NOMO-1 (cell line): Measurements from ENCODE around the gene FHOD1.
A peak's percentile ranks its signal among the peaks of the same experiment; 100 is the strongest.

Experiments
- DNase-seq, 2 experiments: peaks; one replicate each; lab custom pipeline; 2025; ENCODE audit not compliant: unreplicated experiment in 2 of 2; lab: John Stamatoyannopoulos, UW

FHOD1 gene

DNA sequence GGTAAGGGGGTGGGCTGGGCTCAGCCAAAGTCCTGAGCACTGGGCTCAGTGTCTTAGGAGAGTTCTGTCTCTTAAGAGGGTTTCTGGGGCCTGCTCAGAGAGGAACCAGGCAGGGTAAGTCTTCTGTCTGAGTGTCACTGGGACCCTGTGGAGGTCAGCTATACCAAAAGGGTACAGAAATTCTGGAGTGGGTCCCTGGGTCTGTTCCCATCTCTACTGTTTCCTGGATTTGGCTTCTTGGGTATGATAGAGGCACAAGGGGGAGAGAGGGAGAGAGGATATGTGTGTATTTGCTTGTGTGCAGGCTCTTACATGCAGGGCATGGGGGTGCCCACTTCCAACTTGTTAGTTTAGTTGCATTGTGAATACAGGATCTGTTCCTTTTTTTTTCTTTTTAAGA lies 53.7 kb downstream of the FHOD1 start:
- no peak for DNase-seq

DNA sequence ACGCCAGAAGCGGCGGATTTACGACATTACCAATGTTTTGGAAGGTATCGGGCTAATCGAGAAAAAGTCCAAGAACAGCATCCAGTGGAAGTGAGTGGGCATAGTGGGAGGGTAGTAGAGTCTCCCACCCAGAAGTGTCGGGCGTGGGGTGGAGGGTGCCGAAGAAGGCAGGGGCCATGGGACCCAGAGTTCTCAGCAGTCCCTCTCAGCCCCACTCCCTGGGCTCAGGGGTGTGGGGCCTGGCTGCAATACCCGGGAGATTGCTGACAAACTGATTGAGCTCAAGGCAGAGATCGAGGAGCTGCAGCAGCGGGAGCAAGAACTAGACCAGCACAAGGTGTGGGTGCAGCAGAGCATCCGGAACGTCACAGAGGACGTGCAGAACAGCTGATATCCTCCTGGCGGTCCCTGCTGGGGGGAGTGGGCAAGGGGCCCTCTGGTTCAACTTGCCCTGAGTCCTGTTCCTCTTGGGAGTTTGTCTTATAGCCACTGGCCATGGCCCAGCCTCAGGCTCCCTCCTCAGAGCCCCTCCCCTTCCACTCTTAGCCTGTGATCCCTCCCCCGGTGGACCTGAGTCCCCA lies 54.4 kb downstream of the FHOD1 start:
- DNase-seq: no peak

DNA sequence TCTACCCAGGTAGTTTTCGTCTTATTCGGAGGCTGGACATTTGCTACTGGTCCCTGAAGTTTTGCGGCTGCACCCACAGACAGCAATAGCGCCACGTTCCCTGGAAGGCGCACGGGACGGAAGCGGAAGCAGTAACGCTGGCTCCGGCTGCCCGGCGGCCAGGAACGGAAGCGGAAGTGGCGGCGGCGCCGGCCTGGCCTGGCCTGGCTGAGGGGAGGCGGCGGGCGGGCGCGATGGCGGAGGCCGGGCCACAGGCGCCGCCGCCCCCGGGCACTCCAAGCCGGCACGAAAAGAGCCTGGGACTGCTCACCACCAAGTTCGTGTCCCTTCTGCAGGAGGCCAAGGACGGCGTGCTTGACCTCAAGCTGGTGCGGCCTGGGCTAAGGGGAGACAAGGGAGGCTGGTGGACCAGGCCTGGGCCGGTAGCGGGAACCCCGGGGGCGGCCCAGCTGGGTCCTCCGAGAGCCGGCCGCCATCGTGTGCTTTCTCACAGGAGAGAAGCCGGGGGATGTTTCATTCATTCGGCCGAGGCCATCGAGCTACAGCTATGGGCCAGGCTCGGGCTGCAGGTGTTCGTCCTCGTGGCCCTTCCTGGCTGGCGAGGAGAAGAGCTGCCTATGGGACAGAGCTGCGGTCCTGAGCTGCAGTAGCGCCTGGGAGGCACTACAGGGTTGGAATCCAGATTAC lies 55.1 kb downstream of the FHOD1 start, which contains the start of gene E2F4:
Gene E2F4 (plus strand): TSS at position 161 of the 687 bp plus-strand sequence. CDS start 73 bp downstream, at position 234.
- peak; percentile 91 to 95 for DNase-seq

DNA sequence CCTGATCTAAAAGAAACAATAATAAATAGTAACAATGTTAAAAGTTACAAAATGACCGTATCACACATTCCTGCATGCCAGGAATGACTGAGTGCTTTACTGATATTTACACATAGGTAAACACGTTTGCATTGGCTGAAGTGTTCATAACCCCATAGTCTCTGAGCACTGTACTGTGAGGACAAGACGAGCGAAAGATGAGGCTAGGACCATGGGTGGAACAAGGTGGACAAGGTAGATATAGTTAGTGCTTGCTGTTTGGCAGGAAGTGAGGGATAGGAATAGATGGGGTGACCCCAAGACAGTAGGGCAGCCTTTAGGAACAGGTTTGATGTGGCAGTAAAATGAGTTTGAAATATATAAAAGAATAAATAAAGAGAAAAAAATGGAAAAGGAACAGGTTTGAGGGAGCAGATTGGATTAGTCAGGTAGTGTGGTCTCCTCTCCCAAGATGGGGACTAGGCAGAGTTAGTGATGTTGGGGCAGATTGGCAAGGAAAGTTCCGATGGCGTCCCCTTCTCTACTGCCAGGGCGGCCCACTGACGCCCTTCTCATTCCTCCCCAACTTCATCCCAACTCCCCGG lies 55.8 kb downstream of the FHOD1 start:
- DNase-seq: no peak

DNA sequence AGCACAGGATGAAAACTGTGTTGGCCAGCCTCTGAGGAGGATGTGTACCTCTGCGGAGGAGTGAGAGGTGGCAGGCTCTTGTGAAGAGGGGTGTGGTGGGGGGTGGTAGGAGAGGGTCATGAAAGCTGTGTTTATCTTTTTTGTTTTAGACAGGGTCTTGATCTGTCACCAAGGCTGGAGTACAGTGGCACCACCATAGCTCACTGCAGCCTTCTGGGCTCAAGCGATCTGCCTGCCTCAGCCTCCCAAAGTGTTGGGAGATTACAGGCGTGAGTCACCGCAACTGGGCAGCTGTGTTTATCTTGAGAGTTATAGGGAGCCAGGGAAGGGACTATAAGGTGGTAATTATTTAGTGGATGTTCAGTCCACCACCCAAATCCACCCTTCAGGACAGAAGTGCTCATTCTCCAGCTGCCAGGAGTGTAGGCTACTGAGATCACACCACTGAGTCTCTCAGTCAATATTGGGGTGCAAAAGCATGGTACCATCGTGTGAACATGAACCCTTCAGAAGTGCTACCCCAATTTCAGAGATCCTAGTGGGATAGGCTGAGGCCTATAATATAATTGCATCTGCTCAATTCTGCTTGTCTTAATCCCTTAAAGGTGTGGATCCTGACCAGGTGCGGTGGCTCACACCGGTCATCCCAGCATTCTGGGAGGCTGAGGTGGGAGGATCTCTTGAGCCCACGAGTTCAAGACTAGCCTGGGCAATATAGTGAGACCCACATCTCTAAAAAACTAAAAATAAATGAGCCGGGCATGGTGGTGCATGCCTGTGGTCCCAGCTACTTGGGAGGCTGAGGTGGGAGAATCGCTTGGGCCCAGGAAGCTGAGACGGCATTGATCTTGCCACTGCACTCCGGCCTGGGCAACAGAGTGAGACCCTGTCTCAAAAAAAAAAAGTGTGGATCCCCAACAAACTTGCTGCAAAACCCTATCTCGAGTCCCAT lies 56.6 kb downstream of the FHOD1 start:
- no peak for DNase-seq

DNA sequence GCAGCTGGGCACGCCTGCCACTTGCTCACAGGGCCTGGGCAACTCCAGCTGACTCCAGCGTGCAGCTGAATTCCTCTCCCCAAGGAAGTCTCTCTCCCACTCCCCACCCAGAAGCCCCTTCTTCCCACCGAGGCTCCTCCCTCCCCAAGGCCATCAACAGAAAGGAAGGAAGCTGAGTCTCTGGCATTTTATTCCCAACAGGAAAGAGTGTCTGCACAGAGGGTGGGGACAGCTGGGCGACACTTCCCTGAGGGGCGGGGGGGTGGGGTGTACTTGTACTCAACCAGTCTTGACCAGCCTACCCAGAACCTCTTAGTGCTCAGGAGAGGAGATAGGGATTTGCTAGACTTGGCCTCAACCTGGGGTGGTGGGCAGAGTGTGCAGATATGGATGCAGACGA lies 57.2 kb downstream of the FHOD1 start, which contains the start of gene EXOC3L1:
Gene EXOC3L1 (minus strand): TSS at position 96 of the 400 bp plus-strand sequence. CDS start 460 bp downstream, outside the sequence.
- no peak for DNase-seq

DNA sequence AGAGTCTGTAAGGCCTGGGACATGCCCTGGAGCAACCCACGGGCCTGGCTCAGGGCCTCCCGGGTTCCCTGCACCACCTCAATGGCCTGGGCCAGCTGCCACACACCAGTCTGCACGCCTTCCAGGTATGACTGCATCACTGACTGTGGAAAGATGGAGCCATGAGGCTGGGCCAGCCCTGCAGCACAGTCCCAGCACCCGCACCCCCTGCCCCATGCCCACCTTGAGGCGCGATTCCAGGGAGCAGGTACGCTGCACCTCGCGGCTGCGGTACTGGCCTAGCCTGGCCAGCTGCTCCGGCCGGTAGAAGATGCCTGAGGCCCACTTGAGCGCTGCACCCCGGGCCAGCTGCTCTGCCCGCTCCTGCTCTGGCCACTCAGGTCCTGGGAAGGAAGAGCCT lies 58.5 kb downstream of the FHOD1 start:
- no peak for DNase-seq

DNA sequence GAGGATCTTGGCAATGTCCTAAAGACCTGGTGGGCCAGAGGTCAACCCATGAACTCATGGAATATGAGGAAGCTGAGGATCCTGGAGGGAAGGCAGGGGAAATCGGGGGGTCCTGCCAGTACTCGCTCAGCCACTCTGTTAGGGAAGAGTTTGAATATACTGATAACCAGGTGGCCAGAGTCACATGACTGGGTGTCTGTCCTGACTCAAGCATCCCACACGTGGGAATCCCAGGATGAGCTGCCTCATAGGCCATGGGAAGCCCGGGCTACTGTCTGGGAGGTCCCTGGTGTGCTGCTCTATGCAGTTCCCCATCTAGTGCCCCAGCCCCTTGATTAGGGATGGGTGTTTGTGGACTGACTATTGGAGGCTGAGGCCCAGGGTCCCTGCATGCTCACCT lies 59.0 kb downstream of the FHOD1 start:
- no peak for DNase-seq

DNA sequence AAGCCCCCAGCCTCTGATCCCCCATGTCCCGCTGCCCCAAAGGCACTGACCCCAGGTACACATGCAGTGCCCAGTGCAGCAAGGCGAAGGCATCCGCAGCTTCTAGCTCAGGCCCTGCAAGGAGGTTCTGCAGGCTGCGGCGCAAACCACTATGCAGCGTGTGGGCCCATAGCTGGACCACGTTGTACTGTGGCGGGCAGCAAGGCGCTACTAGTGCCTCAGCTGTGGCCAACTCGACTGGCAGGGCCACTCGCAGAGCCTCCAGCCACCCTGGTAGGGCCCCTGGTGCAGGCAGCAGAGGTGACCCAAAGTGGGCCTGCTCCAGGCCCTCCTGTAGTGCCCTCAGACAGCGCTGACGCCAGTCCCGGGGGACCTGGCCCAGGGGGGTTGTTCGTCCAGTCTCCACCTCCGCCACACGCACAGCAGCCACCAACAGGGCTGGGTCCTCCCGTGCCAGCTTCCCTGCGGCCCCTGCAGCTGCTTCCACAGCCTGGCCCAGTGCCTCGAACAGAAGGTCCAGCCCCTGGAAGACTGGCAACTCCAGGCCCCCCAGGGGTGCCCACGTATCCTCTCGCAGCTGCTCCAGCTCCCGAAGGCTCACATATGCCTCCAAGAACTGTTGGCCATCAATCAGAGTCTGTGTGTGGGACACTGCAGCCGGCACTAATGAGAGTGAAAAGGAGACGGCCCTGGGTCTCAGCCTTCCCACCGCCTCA lies 59.9 kb downstream of the FHOD1 start:
- DNase-seq: no peak

DNA sequence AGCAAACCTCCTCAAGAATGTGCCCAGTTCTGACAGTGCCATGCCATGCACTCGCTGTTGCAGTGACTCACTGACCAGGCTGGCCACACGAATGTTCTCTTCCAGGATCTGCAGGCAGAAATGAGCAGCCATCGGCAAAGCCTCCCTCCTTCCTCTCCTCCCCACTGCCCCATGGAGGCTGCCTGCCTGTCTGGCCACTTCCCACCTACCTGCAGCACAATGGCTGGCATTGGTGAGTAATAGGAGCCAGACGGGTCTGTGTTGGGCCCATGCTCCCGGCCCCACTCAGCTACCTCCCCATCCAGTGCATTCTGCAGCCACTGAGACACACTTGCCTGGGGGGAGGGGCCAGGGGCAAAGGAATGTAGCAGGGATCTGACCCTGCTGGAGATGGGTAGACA lies 60.7 kb downstream of the FHOD1 start:
- no peak for DNase-seq

DNA sequence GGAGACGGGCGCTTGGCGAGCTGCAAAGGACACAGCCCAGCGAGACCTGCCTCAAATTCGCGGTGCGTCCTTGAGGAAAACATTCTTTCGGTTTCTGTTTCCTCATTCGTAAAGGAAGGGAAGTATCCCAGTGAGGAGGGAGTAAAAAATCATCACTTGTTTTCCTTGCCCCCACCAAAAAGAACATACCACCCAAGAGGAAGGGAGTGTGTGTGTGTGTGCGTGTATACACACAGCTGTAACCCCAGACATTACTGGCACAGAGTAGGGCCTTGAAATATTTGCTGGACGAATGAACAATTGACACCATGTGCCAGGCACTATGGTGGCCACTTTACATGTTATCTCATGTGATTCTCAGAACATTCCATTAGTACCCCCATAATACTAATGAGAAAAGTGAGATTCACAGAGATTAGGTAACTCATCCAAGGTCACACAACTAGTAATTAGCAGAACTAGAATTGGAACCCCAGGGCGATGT lies 61.6 kb downstream of the FHOD1 start:
- DNase-seq: no peak

DNA sequence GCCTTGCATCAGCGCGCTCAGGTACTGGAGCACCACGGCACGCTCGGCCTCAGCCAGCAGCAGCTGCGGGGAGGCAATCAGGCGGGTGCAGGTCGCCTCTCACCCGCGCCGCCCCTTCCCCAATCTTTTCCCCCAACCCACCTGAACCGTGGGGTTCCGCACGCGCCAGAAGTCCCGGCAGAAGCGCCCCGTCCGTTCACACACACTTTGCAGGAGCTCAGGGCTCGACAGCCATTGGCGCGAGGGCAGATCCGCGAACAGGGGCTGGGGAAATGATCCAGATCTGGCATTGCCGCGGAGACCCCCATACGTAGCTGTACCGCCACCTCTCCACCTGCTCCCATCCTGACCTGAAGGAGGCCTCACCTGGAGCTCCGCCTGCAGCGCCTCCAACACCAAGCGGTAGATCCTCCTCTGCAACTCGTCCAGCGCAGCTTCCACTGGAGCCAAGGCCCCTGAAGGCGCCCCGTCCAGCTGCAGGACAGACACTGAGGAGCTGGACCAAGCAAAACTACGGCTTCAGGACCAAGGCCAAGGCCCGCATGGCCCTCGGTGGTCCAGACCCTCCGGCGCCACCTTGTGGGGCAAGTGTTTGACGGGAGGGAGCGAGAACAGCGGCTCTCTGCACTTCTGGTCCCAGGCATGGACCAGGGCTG lies 62.2 kb downstream of the FHOD1 start:
- DNase-seq: peak; percentile 78 to 82

DNA sequence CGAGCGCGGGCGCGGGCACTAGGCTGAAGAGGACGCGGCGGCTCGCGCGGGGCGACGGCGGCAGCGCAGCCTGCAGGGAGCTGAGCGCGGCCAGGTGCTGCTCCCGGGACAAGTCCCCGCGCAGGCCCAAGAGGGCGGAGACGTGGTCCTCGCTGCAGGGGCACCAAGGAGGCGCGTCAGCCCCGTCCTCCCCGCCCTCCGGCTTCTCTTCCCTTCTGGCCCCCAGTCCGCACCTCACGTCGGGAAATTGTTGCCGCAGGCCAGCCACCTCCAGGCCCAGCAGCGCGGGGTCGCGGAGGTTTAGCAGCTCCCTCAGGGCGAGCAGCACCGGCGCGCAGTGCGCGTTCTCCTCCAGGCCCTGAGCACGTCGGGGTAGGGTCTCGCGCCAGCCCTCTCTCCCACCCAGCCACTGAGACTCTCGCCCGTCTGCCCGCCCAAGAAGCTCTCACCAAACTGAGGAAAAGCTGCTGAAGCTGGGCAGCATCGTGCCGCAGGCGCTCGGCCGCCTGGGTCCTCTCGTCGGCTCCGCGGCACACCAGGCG lies 62.8 kb downstream of the FHOD1 start:
- no peak for DNase-seq

DNA sequence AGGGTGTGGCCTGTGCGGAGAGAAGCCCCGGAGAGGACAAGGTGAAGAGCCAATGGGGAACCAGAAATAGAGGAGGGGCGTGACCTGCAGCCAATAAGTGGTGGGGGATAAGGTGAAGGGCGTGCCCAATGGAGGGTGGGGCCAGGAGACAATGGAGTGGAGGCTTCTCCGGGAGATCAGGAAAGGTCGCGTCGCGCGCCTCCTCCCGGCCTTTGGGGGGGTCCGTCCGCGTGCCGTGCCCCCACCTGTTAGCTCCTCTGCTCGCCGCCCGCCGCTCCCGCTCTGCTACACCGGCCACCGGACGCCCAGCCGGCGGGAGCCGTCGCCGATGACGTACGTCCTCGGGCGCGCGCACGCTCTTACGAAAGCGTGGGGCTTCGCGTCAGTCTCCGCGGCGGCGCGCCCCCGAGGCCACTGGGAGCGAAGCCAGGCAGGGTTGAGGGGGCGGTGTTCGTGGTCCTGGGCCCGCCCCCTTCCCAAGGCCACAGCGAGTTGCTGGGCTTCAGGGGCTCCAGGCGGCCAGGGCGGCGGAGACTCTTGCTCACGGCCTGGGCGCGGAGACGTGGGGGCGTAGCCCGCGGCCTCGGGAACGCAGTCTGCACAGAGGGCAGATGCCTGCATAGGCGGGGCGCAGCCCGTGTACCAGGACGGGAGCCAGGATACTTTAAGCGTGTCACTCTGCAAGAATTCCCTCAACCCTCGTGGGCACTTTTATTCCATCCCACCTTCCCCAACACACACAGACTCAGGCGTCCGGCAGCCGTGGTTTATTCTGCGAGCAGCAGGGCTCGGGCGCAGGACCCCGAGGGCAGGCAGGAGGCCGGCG lies 63.4 kb downstream of the FHOD1 start, which contains the start of gene MATCAP1:
Gene MATCAP1 (minus strand): TSS at position 337 of the 826 bp plus-strand sequence. CDS start 3,353 bp downstream, outside the sequence.
- peak; percentile 97 to 99 for DNase-seq

DNA sequence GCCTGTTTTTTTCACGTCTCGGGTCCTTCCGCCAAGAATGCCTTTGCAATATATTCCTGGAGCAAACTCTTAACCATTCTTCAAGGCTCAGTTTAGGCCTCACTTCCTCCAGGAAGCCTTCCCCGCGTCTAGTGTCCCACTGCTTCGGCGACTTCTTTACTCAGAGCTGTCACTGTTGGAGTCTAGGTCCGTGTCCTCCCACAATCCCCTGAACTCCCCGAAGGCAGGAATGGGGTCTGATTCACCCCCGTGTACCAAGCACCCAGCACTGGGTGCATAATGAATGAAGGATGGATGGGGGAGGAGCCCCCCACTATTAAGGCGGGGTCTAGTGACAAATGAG lies 64.0 kb downstream of the FHOD1 start:
- no peak for DNase-seq

DNA sequence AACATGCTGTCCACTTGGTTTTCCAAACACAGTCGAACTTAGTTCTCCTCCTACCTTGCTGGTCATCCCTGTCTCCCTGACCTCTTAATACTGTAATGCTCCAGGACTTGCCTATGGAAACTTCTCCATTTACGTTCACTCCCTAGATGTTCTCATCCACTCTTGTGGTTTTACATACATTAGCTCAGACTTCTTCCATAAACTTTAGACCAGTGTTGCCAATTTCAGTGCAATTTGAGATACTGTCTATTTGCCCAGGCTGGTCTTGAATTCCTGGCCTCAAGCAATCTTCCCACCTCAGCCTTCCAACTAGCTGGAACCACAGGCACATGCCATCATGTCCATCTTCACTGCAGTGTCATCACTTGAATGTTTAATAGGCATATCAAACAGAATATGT lies 65.0 kb downstream of the FHOD1 start:
- no peak for DNase-seq

DNA sequence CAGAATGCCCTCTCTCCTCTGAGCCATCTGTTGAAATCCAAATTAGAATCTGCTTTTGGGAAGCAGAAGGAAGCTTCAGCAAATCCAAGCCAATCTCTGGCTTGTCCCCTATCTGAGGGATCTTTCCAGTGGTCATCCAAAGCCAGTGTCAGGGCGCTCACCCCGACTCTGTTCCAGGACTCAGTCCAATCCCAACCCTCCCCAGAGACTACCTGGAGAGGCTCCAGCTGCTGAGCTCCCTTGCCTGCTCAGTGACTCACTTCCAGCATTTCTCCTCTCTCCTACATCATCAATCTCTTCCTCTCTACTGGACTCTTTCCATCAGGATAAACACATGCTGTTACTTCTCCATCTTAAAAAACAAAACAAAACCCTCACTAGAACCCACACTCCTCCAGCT lies 65.9 kb downstream of the FHOD1 start:
- no peak for DNase-seq

DNA sequence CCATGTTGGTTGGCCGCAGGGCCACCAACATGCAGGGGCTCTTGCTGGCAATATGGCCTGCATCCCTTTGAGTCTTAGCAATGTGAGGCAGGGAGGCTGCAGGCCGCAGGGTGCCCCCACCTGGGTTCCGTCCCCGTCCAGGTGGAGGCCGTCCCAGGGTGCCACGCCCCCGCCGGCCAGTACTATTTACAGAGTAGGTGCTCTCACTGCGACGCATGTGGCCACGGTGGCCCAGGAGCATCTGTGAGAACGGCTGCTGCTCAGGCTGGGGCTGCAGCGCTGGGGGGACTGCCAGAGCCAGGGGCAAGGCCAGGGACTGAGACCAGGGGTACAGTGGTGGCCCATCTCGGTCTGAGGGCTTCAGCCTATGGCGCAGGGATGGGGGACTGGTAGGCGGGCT lies 67.1 kb downstream of the FHOD1 start:
- no peak for DNase-seq
